ENCODE data around the gene METAP1.
"Not testable (repeated sequence)": the region's sequence is repeated elsewhere in the genome, so short reads cannot be mapped to it uniquely, and the experiment has no call there.

The METAP1 gene

GRCh38 chr4:98997166-98997565 is 1.6 kb downstream of the METAP1 start:
- H3K27ac ChIP-seq (ENCODE audit: low read depth, low read length), result no peak overlapping the region
- H3K27me3 ChIP-seq (ENCODE audit: control insufficient read depth, insufficient read depth, low read length), result no peaks in the 10 kb centered on the region
- H3K9ac ChIP-seq (ENCODE audit: low read length), result no peak overlapping the region
- H3K9me3 ChIP-seq (ENCODE audit: control insufficient read depth, insufficient read depth, low read depth, low read length), result peaks cover 3% of the 10 kb centered on the region; the same call in 1 of the 2 replicates
- no peaks in the 10 kb centered on the region for H3K36me3 ChIP-seq (ENCODE audit: control insufficient read depth, insufficient read depth, low read length)
- peak overlapping the region; percentile 99 for H3K4me3 ChIP-seq (ENCODE audit: low read depth, low read length)
- H3K4me1 ChIP-seq (ENCODE audit: control insufficient read depth, insufficient read depth, low read length), result peaks cover 20% of the 10 kb centered on the region

- Histone ChIP-seq H3K4me1 (ENCODE audit: control insufficient read depth, insufficient read depth, low read length) (peaks cover 29% of the 10 kb centered on the region), H3K4me3 (ENCODE audit: low read depth, low read length) (no peak overlapping the region), H3K27me3 (ENCODE audit: control insufficient read depth, insufficient read depth, low read length) (no peaks in the 10 kb centered on the region), H3K9me3 (ENCODE audit: control insufficient read depth, insufficient read depth, low read depth, low read length) (peaks cover 3% of the 10 kb centered on the region; the same call in 1 of the 2 replicates), H3K9ac (ENCODE audit: low read length) (no peak overlapping the region), H3K27ac (ENCODE audit: low read depth, low read length) (no peak overlapping the region), H3K36me3 (ENCODE audit: control insufficient read depth, insufficient read depth, low read length) (no peaks in the 10 kb centered on the region)
Observed at GRCh38 chr4:98998551-98998950, 3.0 kb downstream of the METAP1 start.

- Histone ChIP-seq H3K36me3 (ENCODE audit: control insufficient read depth, insufficient read depth, low read length) (0 out of 2 replicates have a peak, but pooled peaks cover 4% of the 10 kb centered on the region), H3K9me3 (ENCODE audit: control insufficient read depth, insufficient read depth, low read depth, low read length) (no peaks in the 10 kb centered on the region), H3K27ac (ENCODE audit: low read depth, low read length) (no peak overlapping the region; the same call in 1 of the 2 replicates), H3K4me1 (ENCODE audit: control insufficient read depth, insufficient read depth, low read length) (peaks cover 21% of the 10 kb centered on the region), H3K9ac (ENCODE audit: low read length) (no peak overlapping the region), H3K27me3 (ENCODE audit: control insufficient read depth, insufficient read depth, low read length) (no peaks in the 10 kb centered on the region), H3K4me3 (ENCODE audit: low read depth, low read length) (no peak overlapping the region)
Observed at GRCh38 chr4:99002279-99002678, 6.8 kb downstream of the METAP1 start.

GRCh38 chr4:99008051-99008450 is 12.5 kb downstream of the METAP1 start:
- Histone ChIP-seq H3K4me1 (ENCODE audit: control insufficient read depth, insufficient read depth, low read length) (peaks cover 2% of the 10 kb centered on the region), H3K27me3 (ENCODE audit: control insufficient read depth, insufficient read depth, low read length) (no peaks in the 10 kb centered on the region), H3K36me3 (ENCODE audit: control insufficient read depth, insufficient read depth, low read length) (peaks cover 10% of the 10 kb centered on the region), H3K4me3 (ENCODE audit: low read depth, low read length) (no peak overlapping the region), H3K9me3 (ENCODE audit: control insufficient read depth, insufficient read depth, low read depth, low read length) (peaks cover 39% of the 10 kb centered on the region), H3K9ac (ENCODE audit: low read length) (no peak overlapping the region), H3K27ac (ENCODE audit: low read depth, low read length) (no peak overlapping the region)

- Histone ChIP-seq H3K36me3 (ENCODE audit: control insufficient read depth, insufficient read depth, low read length) (peaks cover 8% of the 10 kb centered on the region), H3K27me3 (ENCODE audit: control insufficient read depth, insufficient read depth, low read length) (no peaks in the 10 kb centered on the region), H3K9ac (ENCODE audit: low read length) (no peak overlapping the region), H3K4me3 (ENCODE audit: low read depth, low read length) (no peak overlapping the region), H3K9me3 (ENCODE audit: control insufficient read depth, insufficient read depth, low read depth, low read length) (peaks cover 62% of the 10 kb centered on the region), H3K27ac (ENCODE audit: low read depth, low read length) (no peak overlapping the region), H3K4me1 (ENCODE audit: control insufficient read depth, insufficient read depth, low read length) (peaks cover 13% of the 10 kb centered on the region; the same call in 1 of the 2 replicates)
Observed at GRCh38 chr4:99011910-99012309, 16.4 kb downstream of the METAP1 start.

DNA sequence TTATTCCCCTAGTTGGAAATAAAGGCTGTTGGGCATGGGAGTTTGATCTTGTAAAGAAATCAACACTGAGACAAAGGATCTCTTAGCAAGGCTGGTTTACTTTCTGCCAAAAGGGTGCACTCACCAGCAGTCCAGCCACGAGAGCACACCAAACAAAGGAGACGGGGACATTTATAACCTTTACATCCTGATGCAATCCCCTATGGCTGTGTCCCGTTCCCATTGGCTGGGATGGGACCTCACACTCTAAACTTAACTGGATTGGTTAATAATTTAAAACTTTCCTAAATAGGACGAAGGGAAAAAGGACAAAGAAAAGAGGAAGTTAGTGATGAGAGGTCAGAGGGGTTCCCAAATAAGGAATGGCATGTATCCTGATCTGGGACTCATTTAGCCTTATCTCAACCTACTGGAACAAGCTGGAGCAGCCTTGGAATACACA is 17.9 kb downstream of the METAP1 start:
- Histone ChIP-seq H3K9ac (ENCODE audit: low read length) (no peak overlapping the region), H3K4me3 (ENCODE audit: low read depth, low read length) (no peak overlapping the region), H3K4me1 (ENCODE audit: control insufficient read depth, insufficient read depth, low read length) (peaks cover 13% of the 10 kb centered on the region; the same call in 1 of the 2 replicates), H3K27ac (ENCODE audit: low read depth, low read length) (peak overlapping the region; percentile 28; the same call in 1 of the 2 replicates), H3K36me3 (ENCODE audit: control insufficient read depth, insufficient read depth, low read length) (peaks cover 11% of the 10 kb centered on the region), H3K27me3 (ENCODE audit: control insufficient read depth, insufficient read depth, low read length) (no peaks in the 10 kb centered on the region), H3K9me3 (ENCODE audit: control insufficient read depth, insufficient read depth, low read depth, low read length) (peaks cover 75% of the 10 kb centered on the region)

- H3K9ac ChIP-seq (ENCODE audit: low read length), result no peak overlapping the region
- peaks cover 78% of the 10 kb centered on the region for H3K9me3 ChIP-seq (ENCODE audit: control insufficient read depth, insufficient read depth, low read depth, low read length)
- no peaks in the 10 kb centered on the region for H3K27me3 ChIP-seq (ENCODE audit: control insufficient read depth, insufficient read depth, low read length)
- peaks cover 13% of the 10 kb centered on the region for H3K36me3 ChIP-seq (ENCODE audit: control insufficient read depth, insufficient read depth, low read length)
- H3K27ac ChIP-seq (ENCODE audit: low read depth, low read length), result peak overlapping the region; percentile 14
- peaks cover 13% of the 10 kb centered on the region; the same call in 1 of the 2 replicates for H3K4me1 ChIP-seq (ENCODE audit: control insufficient read depth, insufficient read depth, low read length)
- no peak overlapping the region for H3K4me3 ChIP-seq (ENCODE audit: low read depth, low read length)
Observed at GRCh38 chr4:99013884-99014523, 18.5 kb downstream of the METAP1 start.

DNA sequence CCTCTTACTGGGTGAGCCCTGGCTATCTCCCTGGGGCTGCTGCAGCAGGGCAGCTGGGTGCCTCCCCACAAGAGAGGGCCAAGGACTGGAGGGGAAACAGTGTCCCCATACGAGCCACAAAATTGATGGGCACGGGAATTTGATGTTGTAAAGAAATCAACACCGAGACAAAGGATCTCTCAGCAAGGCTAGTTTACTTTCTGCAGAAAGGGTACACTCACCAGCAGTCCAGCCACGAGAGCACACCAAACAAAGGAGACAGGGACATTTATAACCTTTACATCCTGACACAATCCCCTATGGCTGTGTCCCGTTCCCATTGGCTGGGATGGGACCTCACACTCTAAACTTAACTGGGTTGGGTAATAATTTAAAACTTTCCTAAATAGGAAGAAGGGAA is 25.9 kb downstream of the METAP1 start:
- Histone ChIP-seq H3K9ac (ENCODE audit: low read length) (no peak overlapping the region), H3K36me3 (ENCODE audit: control insufficient read depth, insufficient read depth, low read length) (peaks cover 33% of the 10 kb centered on the region), H3K4me1 (ENCODE audit: control insufficient read depth, insufficient read depth, low read length) (peaks cover 19% of the 10 kb centered on the region), H3K9me3 (ENCODE audit: control insufficient read depth, insufficient read depth, low read depth, low read length) (peaks cover 64% of the 10 kb centered on the region), H3K27me3 (ENCODE audit: control insufficient read depth, insufficient read depth, low read length) (no peaks in the 10 kb centered on the region), H3K27ac (ENCODE audit: low read depth, low read length) (no peak overlapping the region), H3K4me3 (ENCODE audit: low read depth, low read length) (no peak overlapping the region)

- Histone ChIP-seq H3K4me3 (ENCODE audit: low read depth, low read length) (peak overlapping the region; percentile 39), H3K9ac (ENCODE audit: low read length) (no peak overlapping the region), H3K27ac (ENCODE audit: low read depth, low read length) (no peak overlapping the region), H3K9me3 (ENCODE audit: control insufficient read depth, insufficient read depth, low read depth, low read length) (peaks cover 54% of the 10 kb centered on the region), H3K4me1 (ENCODE audit: control insufficient read depth, insufficient read depth, low read length) (peaks cover 19% of the 10 kb centered on the region), H3K36me3 (ENCODE audit: control insufficient read depth, insufficient read depth, low read length) (peaks cover 33% of the 10 kb centered on the region), H3K27me3 (ENCODE audit: control insufficient read depth, insufficient read depth, low read length) (no peaks in the 10 kb centered on the region)
Observed at GRCh38 chr4:99022566-99022965, 27.0 kb downstream of the METAP1 start.

DNA sequence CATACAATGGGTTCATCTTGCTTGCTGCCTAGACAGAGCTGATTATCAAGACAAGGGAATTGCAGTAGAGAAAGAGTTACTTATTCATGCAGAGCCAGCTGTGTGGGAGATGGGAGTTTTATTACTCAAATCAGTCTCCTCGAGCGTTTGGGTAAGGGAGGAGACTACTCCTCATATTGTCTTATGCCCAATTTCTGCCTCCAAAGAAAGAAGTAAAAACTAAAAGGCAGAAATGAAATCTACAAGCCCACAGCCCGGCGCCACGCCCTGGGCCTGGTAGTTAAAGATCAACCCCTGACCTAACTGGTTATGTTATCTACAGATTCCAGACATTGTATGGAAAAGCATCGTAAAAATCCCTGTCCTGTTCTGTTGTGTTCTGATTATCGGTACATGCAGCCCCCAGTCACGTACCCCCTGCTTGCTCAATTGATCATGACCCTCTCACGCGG is 28.3 kb downstream of the METAP1 start:
- Histone ChIP-seq H3K4me1 (ENCODE audit: control insufficient read depth, insufficient read depth, low read length) (peaks cover 19% of the 10 kb centered on the region), H3K36me3 (ENCODE audit: control insufficient read depth, insufficient read depth, low read length) (peaks cover 27% of the 10 kb centered on the region), H3K9me3 (ENCODE audit: control insufficient read depth, insufficient read depth, low read depth, low read length) (peaks cover 42% of the 10 kb centered on the region)
- not testable (repeated sequence) for H3K27me3 ChIP-seq (ENCODE audit: control insufficient read depth, insufficient read depth, low read length); H3K9ac ChIP-seq (ENCODE audit: low read length); H3K4me3 ChIP-seq (ENCODE audit: low read depth, low read length); H3K27ac ChIP-seq (ENCODE audit: low read depth, low read length)

DNA sequence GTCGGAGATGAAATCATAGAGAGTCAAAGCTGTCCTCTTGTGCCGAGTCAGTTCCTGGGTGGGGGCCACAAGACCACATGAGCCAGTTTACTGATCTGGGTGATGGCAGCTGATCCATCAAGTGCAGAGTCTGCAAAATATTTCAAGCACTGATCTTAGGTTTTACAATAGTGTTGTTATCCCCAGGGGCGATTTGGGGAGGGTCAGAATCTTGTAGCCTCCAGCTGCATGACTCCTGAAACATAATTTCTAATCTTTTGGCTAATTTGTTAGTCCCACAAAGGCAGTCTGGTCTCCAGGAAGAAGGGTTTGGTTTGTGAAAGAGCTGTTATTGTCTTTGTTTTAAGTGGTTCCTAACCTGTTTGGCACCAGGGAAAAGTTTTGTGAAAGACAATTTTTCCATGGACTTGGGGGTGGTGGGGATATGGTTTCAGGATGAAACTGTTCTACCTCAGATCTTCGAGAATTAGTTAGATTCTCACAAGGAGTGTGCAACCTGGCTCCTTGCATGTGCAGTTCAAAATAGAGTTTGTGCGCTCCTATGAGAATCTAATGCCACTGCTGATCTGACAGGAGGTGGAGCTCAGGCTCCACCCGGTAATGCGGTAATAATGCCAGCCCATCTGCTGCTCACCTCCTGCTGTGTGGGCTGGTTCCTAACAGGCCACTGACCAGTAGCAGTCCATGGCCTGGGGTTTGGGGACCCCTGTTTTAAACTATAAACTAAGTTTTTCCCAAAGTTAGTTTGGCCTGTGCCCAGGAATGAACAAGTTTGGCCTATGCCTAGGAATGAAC is 29.2 kb downstream of the METAP1 start:
- no peak overlapping the region for H3K9ac ChIP-seq (ENCODE audit: low read length)
- H3K36me3 ChIP-seq (ENCODE audit: control insufficient read depth, insufficient read depth, low read length), result peaks cover 22% of the 10 kb centered on the region
- no peak overlapping the region for H3K4me3 ChIP-seq (ENCODE audit: low read depth, low read length)
- no peaks in the 10 kb centered on the region for H3K27me3 ChIP-seq (ENCODE audit: control insufficient read depth, insufficient read depth, low read length)
- H3K9me3 ChIP-seq (ENCODE audit: control insufficient read depth, insufficient read depth, low read depth, low read length), result peaks cover 33% of the 10 kb centered on the region
- H3K4me1 ChIP-seq (ENCODE audit: control insufficient read depth, insufficient read depth, low read length), result peaks cover 19% of the 10 kb centered on the region
- no peak overlapping the region for H3K27ac ChIP-seq (ENCODE audit: low read depth, low read length)
